ENCODE measurements around the gene SERPINB1. TPM values are rescaled to one million over a fixed set of nuclear protein-coding genes. Genes with fewer than 3 reads are reported as not detected.

Gene SERPINB1
- total and polyA plus RNA-seq, 3 experiments from 2014 or later: 40.4 to 103 (median 42.4) TPM

DNA sequence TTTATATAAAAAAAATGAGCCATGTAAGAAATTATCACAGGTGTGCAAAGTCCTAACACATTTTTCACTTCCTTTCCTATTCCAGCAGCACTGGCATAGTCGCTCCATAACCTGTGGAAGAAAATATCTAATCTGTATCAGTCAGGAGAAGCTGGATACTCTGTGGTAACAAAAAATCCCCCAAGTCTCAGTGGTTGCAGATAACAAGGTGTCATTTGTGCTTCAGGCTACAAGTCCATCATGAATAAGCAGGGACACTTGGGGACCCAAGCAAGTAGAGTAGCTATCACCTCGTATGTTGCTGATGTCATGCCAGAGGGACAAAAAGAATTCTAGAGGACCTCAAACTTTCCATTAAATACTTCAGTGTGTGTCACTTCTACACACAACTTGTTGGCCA is 30.3 kb upstream of the SERPINB1 start:
- Mint-ChIP-seq H3K9me3 (no peaks in the 10 kb centered on the region), H3K36me3 (peaks cover 0 to 4% (median 2%) of the 10 kb centered on the region in 3 donors), H3K27me3 (no peaks in the 10 kb centered on the region), H3K4me3 (peak overlapping the region in 1 of 7 donors; percentile 82), H3K27ac (peak overlapping the region in 4 of 8 donors; percentile 61 to 94 (median 82)), H3K4me1 (peaks cover 40 to 65% (median 55%) of the 10 kb centered on the region in 3 donors)
- no peaks in the 10 kb centered on the region for H3K36me3 ChIP-seq (ENCODE audit: insufficient read depth, low read length)
- POLR2A ChIA-PET: no interaction called here
- peaks cover 31% of the 10 kb centered on the region for H3K4me1 ChIP-seq (ENCODE audit: insufficient read depth, low read length)
- no peak overlapping the region for H3K27ac ChIP-seq (ENCODE audit: low read depth, low read length)
- no peaks in the 10 kb centered on the region for H3K27me3 ChIP-seq (ENCODE audit: insufficient read depth, low read length, poor library complexity, severe bottlenecking)
- CTCF ChIA-PET: interaction anchor here (0.7 to 2.6 kb wide), 4 partner anchors 16 to 43 kb away, joined by 3 to 6 read pairs (median 4); no protein-coding TSS in a partner anchor
- no peaks in the 10 kb centered on the region for H3K9me3 ChIP-seq (ENCODE audit: low read length)
- no peak for DNase-seq
- H3K4me3 ChIP-seq (ENCODE audit: low read length): no peak overlapping the region

DNA sequence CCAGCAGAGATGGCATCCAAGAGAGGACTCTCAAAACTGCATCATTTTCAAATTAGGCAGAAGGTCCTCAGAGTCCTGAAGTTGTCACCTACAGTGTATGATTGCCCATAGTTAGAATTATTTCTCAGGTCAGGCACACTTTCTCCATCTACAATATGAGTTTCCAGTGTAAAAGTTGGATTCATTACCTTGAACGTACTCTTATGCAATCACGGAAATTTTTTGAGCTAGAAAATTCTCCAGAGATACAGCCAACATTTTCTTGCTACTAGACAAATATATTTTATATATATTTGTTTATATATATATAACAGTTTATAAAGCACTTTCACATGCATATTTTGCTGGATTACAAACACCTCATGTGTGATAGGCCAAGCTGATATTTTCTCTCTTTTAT is 29.4 kb upstream of the SERPINB1 start:
- H3K27me3 Mint-ChIP-seq: no peaks in the 10 kb centered on the region
- H3K27ac ChIP-seq (ENCODE audit: low read depth, low read length): no peak overlapping the region
- peaks cover 22% of the 10 kb centered on the region for H3K4me1 ChIP-seq (ENCODE audit: insufficient read depth, low read length)
- no peaks in the 10 kb centered on the region for H3K9me3 Mint-ChIP-seq
- no peaks in the 10 kb centered on the region for H3K9me3 ChIP-seq (ENCODE audit: low read length)
- ChIA-PET POLR2A (no interaction called here), CTCF (interaction anchor here (1.0 to 2.6 kb wide), 3 partner anchors 13 to 44 kb away, joined by 3 to 6 read pairs (median 4); no protein-coding TSS in a partner anchor)
- peaks cover 0 to 2% (median 2%) of the 10 kb centered on the region in 3 donors for H3K36me3 Mint-ChIP-seq
- peak overlapping the region in 2 of 7 donors; percentile 11 to 66 for H3K4me3 Mint-ChIP-seq
- H3K4me1 Mint-ChIP-seq: peaks cover 31 to 62% (median 47%) of the 10 kb centered on the region in 3 donors
- no peak for DNase-seq
- H3K4me3 ChIP-seq (ENCODE audit: low read length): no peak overlapping the region
- H3K36me3 ChIP-seq (ENCODE audit: insufficient read depth, low read length): no peaks in the 10 kb centered on the region
- no peaks in the 10 kb centered on the region for H3K27me3 ChIP-seq (ENCODE audit: insufficient read depth, low read length, poor library complexity, severe bottlenecking)
- peak overlapping the region in 2 of 8 donors; percentile 25 to 41 for H3K27ac Mint-ChIP-seq

DNA sequence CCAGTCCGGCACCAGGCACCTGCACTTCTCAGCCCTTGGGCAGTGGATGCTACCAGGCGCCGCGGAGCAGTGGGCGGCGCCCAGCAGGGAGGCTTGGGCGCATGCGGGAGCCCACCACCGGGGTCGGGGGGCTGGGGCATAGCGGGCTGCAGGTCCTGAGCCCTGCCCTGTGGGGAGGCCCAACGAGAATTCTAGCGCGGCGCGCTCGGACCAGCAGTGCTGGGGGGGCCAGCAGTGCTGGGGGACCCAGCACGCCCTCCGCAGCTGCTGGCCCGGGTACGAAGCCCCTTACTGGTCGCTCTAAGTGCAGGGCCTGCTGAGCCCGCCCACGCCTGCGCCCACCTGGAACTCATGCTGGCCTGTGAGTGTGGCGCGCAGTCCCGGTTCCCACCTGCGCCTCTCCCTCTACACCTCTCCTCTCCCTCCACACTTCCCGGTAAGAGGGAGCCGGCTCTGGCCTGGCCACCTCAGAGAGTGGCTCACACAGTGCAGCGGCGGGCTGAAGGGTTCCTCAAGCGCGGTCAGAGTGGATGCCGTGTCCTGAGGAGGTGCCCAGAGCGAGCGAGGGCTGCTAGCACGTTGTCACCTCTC is 28.5 kb upstream of the SERPINB1 start:
- Mint-ChIP-seq H3K9me3 (no peaks in the 10 kb centered on the region), H3K4me1 (peaks cover 31 to 67% (median 53%) of the 10 kb centered on the region in 3 donors), H3K4me3 (no peak overlapping the region), H3K27me3 (no peaks in the 10 kb centered on the region), H3K36me3 (peaks cover 0 to 2% (median 2%) of the 10 kb centered on the region in 3 donors), H3K27ac (no peak overlapping the region)
- H3K27ac ChIP-seq (ENCODE audit: low read depth, low read length): no peak overlapping the region
- no peak overlapping the region for H3K4me3 ChIP-seq (ENCODE audit: low read length)
- no peak for DNase-seq
- no peaks in the 10 kb centered on the region for H3K27me3 ChIP-seq (ENCODE audit: insufficient read depth, low read length, poor library complexity, severe bottlenecking)
- no peaks in the 10 kb centered on the region for H3K9me3 ChIP-seq (ENCODE audit: low read length)
- H3K36me3 ChIP-seq (ENCODE audit: insufficient read depth, low read length): no peaks in the 10 kb centered on the region
- ChIA-PET POLR2A (interaction anchor here (0.6 to 5.5 kb wide), 3 partner anchors 8 to 41 kb away, joined by 3 to 37 read pairs (median 3); no protein-coding TSS in a partner anchor), CTCF (interaction anchor here (1.4 to 2.6 kb wide), 5 partner anchors 15 to 41 kb away, joined by 4 to 16 read pairs (median 5); partner anchors contain the start of gene SERPINB1)
- peaks cover 21% of the 10 kb centered on the region for H3K4me1 ChIP-seq (ENCODE audit: insufficient read depth, low read length)

DNA sequence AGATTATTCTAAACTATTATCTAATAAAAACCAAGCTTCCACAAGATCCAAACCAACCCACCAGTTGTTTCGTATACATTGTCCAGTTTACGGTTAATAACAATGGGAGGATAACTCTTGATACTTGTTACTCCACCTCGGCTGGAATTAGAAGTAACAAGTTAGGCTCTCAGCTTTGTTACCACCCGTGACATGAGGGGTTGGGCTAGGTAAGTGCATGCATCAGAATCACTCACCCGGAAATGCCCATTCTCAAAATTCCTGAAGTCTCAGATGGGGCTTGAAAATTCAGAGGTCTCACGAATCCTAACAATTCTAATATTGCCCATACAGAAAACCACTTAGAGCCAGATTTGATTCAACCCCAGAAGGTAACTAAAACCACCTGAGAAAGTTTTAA is 27.0 kb upstream of the SERPINB1 start:
- Mint-ChIP-seq H3K9me3 (no peaks in the 10 kb centered on the region), H3K27me3 (no peaks in the 10 kb centered on the region), H3K36me3 (peaks cover 0 to 2% (median 2%) of the 10 kb centered on the region in 3 donors), H3K4me1 (peaks cover 28 to 62% (median 46%) of the 10 kb centered on the region in 3 donors), H3K27ac (peak overlapping the region in 6 of 8 donors; percentile 45 to 76 (median 62)), H3K4me3 (peak overlapping the region in 5 of 7 donors; percentile 23 to 58 (median 49))
- H3K27ac ChIP-seq (ENCODE audit: low read depth, low read length): no peak overlapping the region
- DNase-seq: no peak
- no peaks in the 10 kb centered on the region for H3K36me3 ChIP-seq (ENCODE audit: insufficient read depth, low read length)
- peaks cover 12% of the 10 kb centered on the region for H3K4me1 ChIP-seq (ENCODE audit: insufficient read depth, low read length)
- H3K9me3 ChIP-seq (ENCODE audit: low read length): no peaks in the 10 kb centered on the region
- peak overlapping the region; percentile 8 for H3K4me3 ChIP-seq (ENCODE audit: low read length)
- no peaks in the 10 kb centered on the region for H3K27me3 ChIP-seq (ENCODE audit: insufficient read depth, low read length, poor library complexity, severe bottlenecking)
- ChIA-PET POLR2A (interaction anchor here (0.9 to 5.5 kb wide), 4 partner anchors 10 to 121 kb away, joined by 3 to 37 read pairs (median 6); no protein-coding TSS in a partner anchor), CTCF (interaction anchor here (0.9 to 2.6 kb wide), 10 partner anchors 11 to 118 kb away, joined by 3 to 16 read pairs (median 4); partner anchors contain the start of gene SERPINB1)

DNA sequence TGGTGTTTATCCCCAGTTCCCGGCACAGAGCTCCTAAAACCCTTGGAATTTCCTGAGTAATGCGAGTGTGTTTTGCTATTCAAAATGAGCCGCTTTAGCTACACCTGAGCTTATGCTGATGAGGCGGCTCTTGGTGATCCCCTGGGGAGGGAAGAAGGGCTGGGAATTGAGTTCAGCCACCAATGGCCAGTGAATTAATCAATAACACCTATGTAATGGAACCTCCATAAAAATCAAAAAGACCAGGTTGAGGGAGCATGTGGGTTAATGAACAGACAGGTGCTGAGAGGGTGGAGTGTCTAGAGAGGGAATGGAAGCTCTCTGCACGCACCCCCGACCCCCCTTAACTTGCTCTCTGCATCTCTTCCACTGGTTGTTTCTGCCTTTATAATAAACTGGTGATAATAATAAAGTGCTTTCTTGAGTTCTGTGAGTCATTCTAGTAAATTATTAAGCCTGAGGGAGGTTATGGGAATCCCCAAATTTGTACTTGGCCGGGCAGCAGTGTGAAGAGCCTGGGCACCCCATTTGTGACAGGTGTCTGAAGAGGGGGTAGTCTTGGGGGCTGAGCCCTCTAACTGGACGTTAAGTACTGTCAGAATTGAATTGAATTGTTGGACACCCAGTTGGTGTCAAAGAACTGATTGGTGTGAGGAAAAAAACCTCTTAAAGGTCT is 24.6 kb upstream of the SERPINB1 start:
- ChIA-PET POLR2A (interaction anchor here (2.6 to 5.5 kb wide), 2 partner anchors 8 to 12 kb away, joined by 10 to 37 read pairs; no protein-coding TSS in a partner anchor), CTCF (interaction anchor here (1.1 to 1.8 kb wide), 4 partner anchors 20 to 101 kb away, joined by 3 to 9 read pairs (median 4); partner anchors contain the start of gene WRNIP1)
- Mint-ChIP-seq H3K27ac (peak overlapping the region in 4 of 8 donors; percentile 10 to 89 (median 63)), H3K36me3 (peaks cover 0 to 1% (median 0%) of the 10 kb centered on the region in 3 donors), H3K27me3 (no peaks in the 10 kb centered on the region), H3K9me3 (no peaks in the 10 kb centered on the region), H3K4me3 (no peak overlapping the region), H3K4me1 (peaks cover 40 to 68% (median 53%) of the 10 kb centered on the region in 3 donors)
- Histone ChIP-seq H3K36me3 (ENCODE audit: insufficient read depth, low read length) (no peaks in the 10 kb centered on the region), H3K4me1 (ENCODE audit: insufficient read depth, low read length) (peaks cover 35% of the 10 kb centered on the region), H3K27me3 (ENCODE audit: insufficient read depth, low read length, poor library complexity, severe bottlenecking) (no peaks in the 10 kb centered on the region), H3K27ac (ENCODE audit: low read depth, low read length) (no peak overlapping the region), H3K9me3 (ENCODE audit: low read length) (no peaks in the 10 kb centered on the region), H3K4me3 (ENCODE audit: low read length) (no peak overlapping the region)
- no peak for DNase-seq

DNA sequence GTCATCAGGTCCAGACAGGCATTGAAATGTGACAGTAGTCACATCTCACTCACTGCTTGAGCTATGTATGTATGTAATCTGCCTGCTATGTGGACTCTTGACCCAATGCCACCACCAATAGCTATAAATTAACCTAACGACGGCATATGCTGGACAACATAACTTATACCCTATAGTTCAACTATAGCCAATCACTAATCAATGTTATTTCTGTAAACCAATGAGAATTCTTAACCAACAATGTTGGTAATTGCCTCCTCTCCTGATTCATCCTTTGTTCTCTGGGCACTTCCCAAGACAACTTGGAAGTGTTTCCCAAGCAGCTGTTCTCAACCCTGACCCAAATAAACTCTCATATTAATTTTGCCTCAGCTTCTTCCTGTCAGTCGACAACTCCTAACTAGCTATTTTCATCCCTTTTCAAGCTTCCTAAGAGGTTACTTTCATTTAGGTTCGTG is 24.1 kb upstream of the SERPINB1 start:
- H3K27me3 Mint-ChIP-seq: no peaks in the 10 kb centered on the region
- H3K4me1 Mint-ChIP-seq: peaks cover 46 to 70% (median 59%) of the 10 kb centered on the region in 3 donors
- H3K27me3 ChIP-seq (ENCODE audit: insufficient read depth, low read length, poor library complexity, severe bottlenecking): no peaks in the 10 kb centered on the region
- no peaks in the 10 kb centered on the region for H3K9me3 Mint-ChIP-seq
- no peak overlapping the region for H3K4me3 Mint-ChIP-seq
- H3K9me3 ChIP-seq (ENCODE audit: low read length): no peaks in the 10 kb centered on the region
- peaks cover 0 to 3% (median 0%) of the 10 kb centered on the region in 3 donors for H3K36me3 Mint-ChIP-seq
- DNase-seq: no peak
- H3K4me3 ChIP-seq (ENCODE audit: low read length): no peak overlapping the region
- CTCF ChIA-PET: interaction anchor here (0.5 to 1.8 kb wide), 5 partner anchors 19 to 101 kb away, joined by 3 to 9 read pairs (median 3); partner anchors contain the start of gene WRNIP1
- H3K27ac Mint-ChIP-seq: peak overlapping the region in 3 of 8 donors; percentile 18 to 75 (median 21)
- POLR2A ChIA-PET: interaction anchor here (5.5 kb wide), 1 partner anchor 13 kb away, joined by 37 read pairs; no protein-coding TSS in a partner anchor
- no peaks in the 10 kb centered on the region for H3K36me3 ChIP-seq (ENCODE audit: insufficient read depth, low read length)
- peaks cover 38% of the 10 kb centered on the region for H3K4me1 ChIP-seq (ENCODE audit: insufficient read depth, low read length)
- H3K27ac ChIP-seq (ENCODE audit: low read depth, low read length): no peak overlapping the region

DNA sequence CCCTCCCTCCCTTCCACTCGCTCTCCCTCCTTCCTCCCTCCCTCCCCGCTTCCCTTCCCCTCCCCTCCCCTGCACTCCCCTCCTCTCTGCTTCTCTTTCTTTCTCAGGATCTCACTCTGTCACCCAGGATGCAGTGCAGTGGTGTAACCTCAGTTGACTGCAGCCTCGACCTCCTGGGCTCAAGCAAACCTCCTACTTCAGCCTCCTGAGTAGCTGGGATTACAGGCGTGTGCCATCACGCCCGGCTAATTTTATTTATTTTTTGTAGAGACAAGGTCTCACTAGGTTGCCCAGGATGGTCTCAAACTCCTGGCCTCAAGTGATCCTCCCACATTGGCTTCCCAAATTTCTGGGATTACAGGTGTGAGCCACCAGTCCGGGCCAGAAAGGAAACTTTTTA is 23.6 kb upstream of the SERPINB1 start:
- Mint-ChIP-seq H3K27ac (peak overlapping the region in 2 of 8 donors; percentile 9 to 75), H3K4me3 (no peak overlapping the region)

More for the DNA sequence above, 23.6 kb upstream of the SERPINB1 start:
- Histone ChIP-seq H3K36me3 (ENCODE audit: insufficient read depth, low read length) (no peaks in the 10 kb centered on the region), H3K27me3 (ENCODE audit: insufficient read depth, low read length, poor library complexity, severe bottlenecking) (no peaks in the 10 kb centered on the region), H3K4me1 (ENCODE audit: insufficient read depth, low read length) (peaks cover 38% of the 10 kb centered on the region), H3K9me3 (ENCODE audit: low read length) (no peaks in the 10 kb centered on the region), H3K4me3 (ENCODE audit: low read length) (no peak overlapping the region), H3K27ac (ENCODE audit: low read depth, low read length) (no peak overlapping the region)
- ChIA-PET POLR2A (interaction anchor here (1.0 to 5.5 kb wide), 2 partner anchors 11 to 13 kb away, joined by 5 to 37 read pairs; no protein-coding TSS in a partner anchor), CTCF (interaction anchor here (0.5 to 1.8 kb wide), 5 partner anchors 19 to 100 kb away, joined by 3 to 9 read pairs (median 3); partner anchors contain the start of gene WRNIP1)
- Mint-ChIP-seq H3K4me1 (peaks cover 49 to 75% (median 63%) of the 10 kb centered on the region in 3 donors), H3K36me3 (peaks cover 0 to 3% (median 0%) of the 10 kb centered on the region in 3 donors), H3K27me3 (no peaks in the 10 kb centered on the region), H3K9me3 (no peaks in the 10 kb centered on the region)
- no peak for DNase-seq
